GM12874 (cell line): ENCODE measurements around the gene IPO9.

ENCODE experiments used
- CTCF ChIP-seq: IDR thresholded peaks from 2 replicates; pipeline ENCODE4 v1.5.1; 2011; ENCODE audit warnings: low read depth, mild to moderate bottlenecking, control low read depth, low read length, moderate library complexity; ENCODE audit not compliant: insufficient read depth

Gene IPO9

GRCh38 chr1:201903135-201903534 is 74.2 kb downstream of the IPO9 start:
- no peak for TF ChIP-seq CTCF

- no peak for TF ChIP-seq CTCF
These were observed 75.6 kb downstream of the IPO9 start for GRCh38 chr1:201904579-201904978.

DNA sequence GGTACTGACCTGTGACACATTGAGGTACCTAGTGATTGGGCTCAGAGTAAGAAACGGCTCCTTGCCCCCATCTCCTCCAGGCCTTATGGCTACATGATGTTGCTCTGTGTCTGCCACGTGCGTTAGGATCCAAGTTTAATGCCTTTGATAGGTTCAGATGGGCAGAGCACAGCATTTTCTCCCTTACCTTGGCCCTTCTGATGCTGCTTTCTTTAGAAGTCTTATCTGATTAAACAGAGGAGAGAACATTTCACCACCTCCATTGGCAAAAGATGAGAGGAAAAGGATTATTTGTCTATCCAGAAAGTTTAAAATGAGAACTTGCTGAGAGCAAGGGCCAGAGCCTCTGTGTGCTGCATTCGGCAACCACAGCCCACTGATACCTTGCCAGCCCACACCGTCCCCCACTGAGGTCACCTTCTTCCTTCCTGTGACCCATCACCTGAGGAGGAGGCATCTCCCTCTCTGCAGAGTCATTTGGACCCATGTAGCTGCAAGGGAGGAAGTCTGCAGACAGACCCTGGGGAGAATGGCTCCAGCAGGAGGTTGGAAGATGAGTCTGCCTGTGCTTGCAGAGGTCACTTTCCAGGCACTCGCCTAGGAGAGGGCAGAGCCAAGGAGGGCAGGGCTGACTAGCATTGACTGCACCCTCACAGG is 76.4 kb downstream of the IPO9 start:
- TF ChIP-seq CTCF, result no peak

- TF ChIP-seq CTCF, result no peak
These were observed 77.4 kb downstream of the IPO9 start for GRCh38 chr1:201906336-201906735.

GRCh38 chr1:201907621-201908020 is 78.7 kb downstream of the IPO9 start:
- TF ChIP-seq CTCF, result no peak

DNA sequence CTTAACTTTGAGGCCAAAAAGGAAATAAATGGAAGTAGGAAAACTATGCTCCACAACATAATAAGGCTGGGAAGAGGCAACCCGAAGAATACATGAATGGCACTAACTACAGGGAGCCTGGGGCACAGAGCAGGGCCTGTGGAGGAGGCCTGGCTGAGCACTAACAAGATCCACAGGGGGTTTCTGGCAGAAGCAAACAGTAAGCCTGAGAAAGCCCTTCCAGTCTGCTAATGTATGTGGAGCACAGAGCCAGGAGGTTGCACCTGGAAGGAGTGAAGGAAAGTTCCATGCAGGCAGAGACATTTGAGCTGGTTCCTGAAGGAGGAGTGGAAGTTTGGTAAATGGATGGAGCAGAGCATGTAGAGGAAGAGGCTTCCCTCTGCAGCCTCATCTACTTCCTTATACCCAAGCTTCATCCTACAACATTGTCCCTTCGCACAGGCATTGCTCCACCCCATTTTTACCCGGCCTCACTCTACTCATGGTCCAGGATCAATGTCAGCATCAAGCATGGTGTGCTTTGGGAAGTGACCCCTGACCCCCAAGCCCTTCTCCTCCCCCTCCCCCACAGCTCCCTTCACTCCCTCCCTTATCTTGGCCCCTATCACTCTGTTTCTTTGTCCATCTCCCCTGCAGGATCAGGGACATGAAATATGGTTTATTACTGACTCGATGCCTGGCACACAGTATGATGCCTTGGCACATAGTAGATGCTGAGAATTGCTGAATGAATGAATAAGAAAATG is 83.0 kb downstream of the IPO9 start:
- TF ChIP-seq CTCF, result no peak

DNA sequence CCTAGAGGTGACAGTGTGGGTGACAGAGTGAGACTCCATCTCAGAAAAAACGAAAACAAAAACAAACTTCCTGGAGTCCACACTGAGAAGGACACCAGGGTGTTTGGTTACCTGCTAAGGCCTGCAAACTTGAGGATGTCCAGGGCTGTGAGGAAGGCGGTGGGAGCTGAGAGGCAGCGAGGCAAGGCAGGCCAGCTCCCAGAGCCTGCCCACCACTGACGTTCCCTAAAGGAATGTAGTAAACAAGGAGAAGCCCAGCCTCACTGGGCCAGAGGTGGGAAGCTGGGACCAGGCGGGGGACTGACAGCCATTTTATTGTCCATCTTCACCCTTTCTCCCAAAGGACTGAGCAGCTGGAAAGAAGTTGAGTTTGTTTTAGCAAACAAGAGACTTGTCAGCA is 83.9 kb downstream of the IPO9 start:
- no peak for TF ChIP-seq CTCF
